ENCODE data around the gene TSSK2. TPM values are rescaled to one million over a fixed set of nuclear protein-coding genes. Genes with fewer than 3 reads are reported as not detected.

TSSK2 gene
- total RNA-seq, 2 donors from 2014 or later: not detected

- Mint-ChIP-seq H3K27me3 (no peaks in the 10 kb centered on the region), H3K9me3 (no peaks in the 10 kb centered on the region), H3K4me3 (no peak overlapping the region), H3K27ac (no peak overlapping the region), H3K4me1 (peaks cover 16% of the 10 kb centered on the region), H3K36me3 (ENCODE audit: low read depth) (no peaks in the 10 kb centered on the region)
- no peak for ATAC-seq (replicated peaks)
These were observed 49.1 kb downstream of the TSSK2 start for GRCh38 chr22:19180234-19180633.

- ATAC-seq (replicated peaks): no peak
- Mint-ChIP-seq H3K4me1 (peaks cover 16% of the 10 kb centered on the region), H3K27ac (no peak overlapping the region), H3K9me3 (no peaks in the 10 kb centered on the region), H3K36me3 (ENCODE audit: low read depth) (no peaks in the 10 kb centered on the region), H3K4me3 (peak overlapping the region; percentile 6), H3K27me3 (no peaks in the 10 kb centered on the region)
These were observed 49.8 kb downstream of the TSSK2 start for GRCh38 chr22:19180740-19181410.

GRCh38 chr22:19181786-19182471 is 50.8 kb downstream of the TSSK2 start:
- Mint-ChIP-seq H3K4me3 (peak overlapping the region; percentile 55), H3K36me3 (ENCODE audit: low read depth) (no peaks in the 10 kb centered on the region), H3K4me1 (peaks cover 16% of the 10 kb centered on the region), H3K27ac (peak overlapping the region; percentile 75), H3K27me3 (no peaks in the 10 kb centered on the region), H3K9me3 (no peaks in the 10 kb centered on the region)
- ATAC-seq (replicated peaks): no peak

Other genes with a start within 250 kb of the TSSK2 start
- gene DGCR6, start 225.0 kb upstream of the TSSK2 start, total RNA-seq: under 1 TPM; 0.32 to 0.61 TPM
- 1 to 10 TPM in 1 of 2 donors, not detected in 1; 1.1 TPM for gene PRODH, start 195.0 kb upstream of the TSSK2 start, total RNA-seq
- 10 to 100 TPM; 22.6 to 27.3 TPM for gene DGCR2, start 8.9 kb upstream of the TSSK2 start, total RNA-seq
- 10 to 100 TPM; 13.8 to 20.8 TPM for gene ESS2, start 13.3 kb downstream of the TSSK2 start, total RNA-seq
- not detected for gene GSC2, start 19.0 kb downstream of the TSSK2 start, total RNA-seq
- 10 to 100 TPM; 33.4 to 47.9 TPM for gene SLC25A1, start 47.4 kb downstream of the TSSK2 start, total RNA-seq
- 1 to 10 TPM in 1 of 2 donors, under 1 TPM in 1; 0.86 to 2.0 TPM for gene CLTCL1, start 160.4 kb downstream of the TSSK2 start, total RNA-seq

Measured in activated T-helper 17 cell treated with anti-CD3 and anti-CD28 coated beads, Interleukin-2, amount 50 U/mL, for 72 hours (primary cell).